Uterus (tissue), 2 donors: ENCODE results near the gene NECTIN4.

ENCODE experiments used
- CTCF ChIP-seq, 4 experiments: fragments of 200-600 bp in 2 of 4; fragments of 450-650 bp in 2 of 4; sonication (generic) in 2 of 4; IDR thresholded peaks; one replicate each; pipeline ENCODE4 v1.5.1; 2016 to 2019; ENCODE audit warnings: antibody characterized with exemption in 4 of 4, mild to moderate bottlenecking in 2 of 4, moderate library complexity in 1 of 4
- POLR2A ChIP-seq, 2 donors: fragments of 450-650 bp; IDR thresholded peaks; one replicate each; pipeline ENCODE4 v1.6.1; 2016; ENCODE audit warnings: antibody characterized with exemption in 2 of 2, mild to moderate bottlenecking in 1 of 2, moderate library complexity in 1 of 2

GRCh38 chr1:161091093-161091492 is 1.7 kb upstream of the NECTIN4 start:
- TF ChIP-seq CTCF (IDR thresholded peaks at IDR 0.05), result no peak
- no peak for TF ChIP-seq POLR2A (IDR thresholded peaks at IDR 0.05)
